ENCODE data around the gene FMN2.

FMN2 gene

GRCh38 chr1:240091614-240092300, at the start of gene FMN2:
FMN2 (plus strand) TSS chr1:240091883; CDS start chr1:240092110, 227 bp downstream.
- peak; percentile 30 for DNase-seq

GRCh38 chr1:240044620-240045019, 47.1 kb upstream of the FMN2 start:
- no peak for DNase-seq

- DNase-seq: no peak
These were observed 45.7 kb upstream of the FMN2 start for GRCh38 chr1:240046000-240046399.

GRCh38 chr1:240054109-240054701, 37.5 kb upstream of the FMN2 start:
- DNase-seq: no peak

GRCh38 chr1:240055936-240056335, 35.7 kb upstream of the FMN2 start:
- DNase-seq: no peak

GRCh38 chr1:240056350-240056749, 35.3 kb upstream of the FMN2 start:
- no peak for DNase-seq

- no peak for DNase-seq
These were observed 33.6 kb upstream of the FMN2 start for GRCh38 chr1:240058049-240058448.

- no peak for DNase-seq
These were observed 22.7 kb upstream of the FMN2 start for GRCh38 chr1:240068961-240069360.

GRCh38 chr1:240070188-240070587, 21.5 kb upstream of the FMN2 start:
- no peak for DNase-seq

- no peak for DNase-seq
These were observed 18.6 kb upstream of the FMN2 start for GRCh38 chr1:240073097-240073496.

GRCh38 chr1:240074422-240074821, 17.3 kb upstream of the FMN2 start:
- DNase-seq: no peak

GRCh38 chr1:240074908-240075307, 16.8 kb upstream of the FMN2 start:
- DNase-seq: no peak

GRCh38 chr1:240084337-240084736, 7.3 kb upstream of the FMN2 start:
- no peak for DNase-seq

- DNase-seq: no peak
These were observed 6.9 kb upstream of the FMN2 start for GRCh38 chr1:240084749-240085148.

GRCh38 chr1:240086726-240087125, 5.0 kb upstream of the FMN2 start:
- no peak for DNase-seq

GRCh38 chr1:240090014-240090413, 1.7 kb upstream of the FMN2 start:
- no peak for DNase-seq

GRCh38 chr1:240090957-240091600, 604 bp upstream of the FMN2 start:
- DNase-seq: no peak

GRCh38 chr1:240092301-240093119, 827 bp downstream of the FMN2 start:
- peak; percentile 2 for DNase-seq

- DNase-seq: no peak
These were observed 1.7 kb downstream of the FMN2 start for GRCh38 chr1:240093120-240093961.

- no peak for DNase-seq
These were observed 2.5 kb downstream of the FMN2 start for GRCh38 chr1:240094041-240094722.

GRCh38 chr1:240096974-240097373, 5.3 kb downstream of the FMN2 start:
- DNase-seq: no peak

- DNase-seq: no peak
These were observed 6.9 kb downstream of the FMN2 start for GRCh38 chr1:240098534-240098933.

All from stimulated activated CD4-positive, alpha-beta T cell treated with anti-CD3 and anti-CD28 coated beads, Interleukin-15, amount 100 ng/mL, for 24 hours (primary cell).